ENCODE data around the gene SPEG. TPM values are rescaled to one million over a fixed set of nuclear protein-coding genes. Genes with fewer than 3 reads are reported as not detected.

The SPEG gene
- total and polyA plus RNA-seq, 2 of the 13 experiments (the other 11 are each of a cell fraction or from before 2014, with no cell fraction given) = 0.18 to 0.24 TPM

DNA sequence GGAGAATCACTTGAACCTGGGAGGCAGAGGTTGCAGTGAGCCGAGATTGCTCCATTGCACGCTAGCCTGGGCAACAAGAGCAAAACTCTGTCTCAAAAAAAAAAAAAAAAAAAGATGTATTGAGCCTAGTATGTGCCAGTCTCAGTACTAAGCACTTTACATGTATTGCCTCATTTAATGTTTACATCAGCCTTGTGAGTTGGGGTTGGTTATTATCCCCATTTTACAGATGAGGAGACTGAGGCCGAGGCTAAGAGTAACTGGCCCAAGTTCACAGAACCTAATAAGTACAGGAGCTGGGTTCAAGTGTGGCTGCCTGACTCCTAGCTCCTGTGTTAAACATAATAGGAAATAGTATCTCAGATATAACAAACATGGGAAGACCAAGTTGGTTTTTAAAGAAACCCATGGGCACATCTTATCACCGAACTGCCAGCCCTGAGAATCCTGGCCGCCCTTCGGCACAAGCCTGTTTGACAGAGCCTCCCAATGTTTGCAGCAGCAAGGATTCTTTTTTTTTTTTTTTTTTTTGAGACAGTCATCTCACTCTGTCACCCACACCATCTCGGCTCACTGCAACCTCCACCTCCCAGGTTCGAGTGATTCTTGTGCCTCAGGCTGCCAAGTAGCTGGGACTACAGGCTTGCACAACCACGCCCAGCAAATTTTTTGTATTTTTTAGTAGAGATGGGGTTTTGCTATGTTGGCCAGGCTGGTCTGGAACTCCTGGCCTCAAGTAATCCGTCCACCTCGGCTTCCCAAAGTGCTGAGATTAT, 39.8 kb downstream of the SPEG start:
- Histone ChIP-seq H3K4me1 (ENCODE audit: insufficient read depth, low read length) (no peaks in the 10 kb centered on the region), H3K4me3 (replicated peaks in 1 of 3; ENCODE audit: insufficient read depth in 1 of 3, low read depth in 2 of 3, low read length in 3 of 3) (no peak overlapping the region), H3K9me3 (ENCODE audit: low read length) (no peaks in the 10 kb centered on the region), H3K4me2 (ENCODE audit: low read depth, low read length) (no peak overlapping the region), H3K9ac (ENCODE audit: insufficient read depth, low read depth, low read length) (no peak overlapping the region), H3K79me2 (ENCODE audit: insufficient read depth, low read length) (no peaks in the 10 kb centered on the region), H3K27me3 (ENCODE audit: control insufficient read depth in 1 of 2, insufficient read depth in 2 of 2, low read length in 2 of 2) (peaks cover 11 to 82% of the 10 kb centered on the region in 2 experiments; a peak in 4 of 5 replicates), H3K27ac (ENCODE audit: extremely low read length, insufficient read depth, low read length) (no peak overlapping the region), H4K20me1 (ENCODE audit: insufficient read depth, low read length) (no peaks in the 10 kb centered on the region; the same call in 1 of the 2 replicates), H2AFZ (ENCODE audit: low read length) (no peak overlapping the region), H3K36me3 (replicated peaks in 1 of 2; ENCODE audit: control insufficient read depth in 1 of 2, insufficient read depth in 2 of 2, low read length in 2 of 2) (no peaks in the 10 kb centered on the region)
- FAIRE-seq = no peak
- TF ChIP-seq ZNF629 (CRISPR knock-in tag; conservative IDR thresholded peaks at IDR 0.05) = peak; percentile 82
- TF ChIP-seq ZNF674 (CRISPR knock-in tag; IDR thresholded peaks at IDR 0.05; ENCODE audit: low read depth) = no peak
- TF ChIP-seq PCBP1 (IDR thresholded peaks at IDR 0.05; ENCODE audit: borderline replicate concordance, low read depth, low read length) = no peak
- DNase-seq (ENCODE audit: low spot score) = no peak
- in situ Hi-C loops (cut with HindIII; ENCODE audit: extremely low pct_ligation_motif_present, low pct_unique_long_range_greater_than_20kb) = loop anchor here (10.0 kb wide), 1 partner anchor 50 kb away; no protein-coding TSS in a partner anchor
- BruUV-seq (replicated peaks) = no TSS peak
- POLR2A ChIA-PET = no interaction called here
- ATAC-seq = no peak
- intact Hi-C loops (cut with micrococcal nuclease; ENCODE audit: unreplicated experiment) = no loop called here
- CTCF ChIA-PET (ENCODE audit: low intra/inter-chr PET ratio, low total read pairs) = no interaction called here
- WGBS (ENCODE audit: low lambda C conversion rate) = 7% methylated on average over 11 of the region's 11 CpGs

GRCh38 chr2:219475278-219475677, 40.6 kb downstream of the SPEG start:
- ATAC-seq (no peak), DNase-seq (ENCODE audit: low spot score) (no peak), FAIRE-seq (no peak)
- H3K27me3 ChIP-seq (ENCODE audit: control insufficient read depth in 1 of 2, insufficient read depth in 2 of 2, low read length in 2 of 2) = peaks cover 18 to 82% of the 10 kb centered on the region in 2 experiments
- ChIA-PET POLR2A (no interaction called here), CTCF (ENCODE audit: low intra/inter-chr PET ratio, low total read pairs) (interaction anchor here (3.8 kb wide), 1 partner anchor 55 kb away, joined by 39 read pairs; no protein-coding TSS in a partner anchor)
- 3% methylated on average over 6 of the region's 6 CpGs for WGBS (ENCODE audit: low lambda C conversion rate)
- no TSS peak for BruUV-seq (replicated peaks)
- no peaks in the 10 kb centered on the region for H3K36me3 ChIP-seq (replicated peaks in 1 of 2; ENCODE audit: control insufficient read depth in 1 of 2, insufficient read depth in 2 of 2, low read length in 2 of 2)
- no peak overlapping the region for H3K9ac ChIP-seq (ENCODE audit: insufficient read depth, low read depth, low read length)
- H3K9me3 ChIP-seq (ENCODE audit: low read length) = no peaks in the 10 kb centered on the region
- TF ChIP-seq HOXA5 (CRISPR knock-in tag; IDR thresholded peaks at IDR 0.05) = no peak
- no peak for TF ChIP-seq BORCS8-MEF2B (CRISPR knock-in tag; IDR thresholded peaks at IDR 0.05)
- TF ChIP-seq, protein P1, sequence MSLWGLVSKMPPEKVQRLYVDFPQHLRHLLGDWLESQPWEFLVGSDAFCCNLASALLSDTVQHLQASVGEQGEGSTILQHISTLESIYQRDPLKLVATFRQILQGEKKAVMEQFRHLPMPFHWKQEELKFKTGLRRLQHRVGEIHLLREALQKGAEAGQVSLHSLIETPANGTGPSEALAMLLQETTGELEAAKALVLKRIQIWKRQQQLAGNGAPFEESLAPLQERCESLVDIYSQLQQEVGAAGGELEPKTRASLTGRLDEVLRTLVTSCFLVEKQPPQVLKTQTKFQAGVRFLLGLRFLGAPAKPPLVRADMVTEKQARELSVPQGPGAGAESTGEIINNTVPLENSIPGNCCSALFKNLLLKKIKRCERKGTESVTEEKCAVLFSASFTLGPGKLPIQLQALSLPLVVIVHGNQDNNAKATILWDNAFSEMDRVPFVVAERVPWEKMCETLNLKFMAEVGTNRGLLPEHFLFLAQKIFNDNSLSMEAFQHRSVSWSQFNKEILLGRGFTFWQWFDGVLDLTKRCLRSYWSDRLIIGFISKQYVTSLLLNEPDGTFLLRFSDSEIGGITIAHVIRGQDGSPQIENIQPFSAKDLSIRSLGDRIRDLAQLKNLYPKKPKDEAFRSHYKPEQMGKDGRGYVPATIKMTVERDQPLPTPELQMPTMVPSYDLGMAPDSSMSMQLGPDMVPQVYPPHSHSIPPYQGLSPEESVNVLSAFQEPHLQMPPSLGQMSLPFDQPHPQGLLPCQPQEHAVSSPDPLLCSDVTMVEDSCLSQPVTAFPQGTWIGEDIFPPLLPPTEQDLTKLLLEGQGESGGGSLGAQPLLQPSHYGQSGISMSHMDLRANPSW (CRISPR knock-in tag; IDR thresholded peaks at IDR 0.05; ENCODE audit: borderline replicate concordance) = no peak
- no peak for TF ChIP-seq RARG (CRISPR knock-in tag; IDR thresholded peaks at IDR 0.05; ENCODE audit: low read depth)
- TF ChIP-seq SMAD3 (CRISPR knock-in tag; IDR thresholded peaks at IDR 0.05) = no peak
- no peak for TF ChIP-seq TAF15 (IDR thresholded peaks at IDR 0.05; ENCODE audit: low read depth, low read length, poor library complexity, severe bottlenecking)
- TF ChIP-seq, protein P2, sequence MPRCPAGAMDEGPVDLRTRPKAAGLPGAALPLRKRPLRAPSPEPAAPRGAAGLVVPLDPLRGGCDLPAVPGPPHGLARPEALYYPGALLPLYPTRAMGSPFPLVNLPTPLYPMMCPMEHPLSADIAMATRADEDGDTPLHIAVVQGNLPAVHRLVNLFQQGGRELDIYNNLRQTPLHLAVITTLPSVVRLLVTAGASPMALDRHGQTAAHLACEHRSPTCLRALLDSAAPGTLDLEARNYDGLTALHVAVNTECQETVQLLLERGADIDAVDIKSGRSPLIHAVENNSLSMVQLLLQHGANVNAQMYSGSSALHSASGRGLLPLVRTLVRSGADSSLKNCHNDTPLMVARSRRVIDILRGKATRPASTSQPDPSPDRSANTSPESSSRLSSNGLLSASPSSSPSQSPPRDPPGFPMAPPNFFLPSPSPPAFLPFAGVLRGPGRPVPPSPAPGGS (CRISPR knock-in tag; IDR thresholded peaks at IDR 0.05) = no peak
- no peak for TF ChIP-seq PLRG1 (conservative IDR thresholded peaks at IDR 0.05)
- TF ChIP-seq NFE2 (CRISPR knock-in tag; IDR thresholded peaks at IDR 0.05) = no peak
- TF ChIP-seq MAFG (CRISPR knock-in tag; IDR thresholded peaks at IDR 0.05) = no peak
- no peak for TF ChIP-seq RELA (CRISPR knock-in tag; IDR thresholded peaks at IDR 0.05)
- intact Hi-C loops (cut with micrococcal nuclease; ENCODE audit: unreplicated experiment) = no loop called here
- no peaks in the 10 kb centered on the region; the same call in 1 of the 2 replicates for H4K20me1 ChIP-seq (ENCODE audit: insufficient read depth, low read length)
- no peak overlapping the region for H2AFZ ChIP-seq (ENCODE audit: low read length)
- no peaks in the 10 kb centered on the region for H3K4me1 ChIP-seq (ENCODE audit: insufficient read depth, low read length)
- in situ Hi-C loops (cut with HindIII; ENCODE audit: extremely low pct_ligation_motif_present, low pct_unique_long_range_greater_than_20kb) = loop anchor here (10.0 kb wide), 1 partner anchor 50 kb away; no protein-coding TSS in a partner anchor
- H3K4me2 ChIP-seq (ENCODE audit: low read depth, low read length) = no peak overlapping the region
- H3K79me2 ChIP-seq (ENCODE audit: insufficient read depth, low read length) = no peaks in the 10 kb centered on the region
- H3K4me3 ChIP-seq (replicated peaks in 1 of 3; ENCODE audit: insufficient read depth in 1 of 3, low read depth in 2 of 3, low read length in 3 of 3) = no peak overlapping the region
- H3K27ac ChIP-seq (ENCODE audit: extremely low read length, insufficient read depth, low read length) = no peak overlapping the region
